ENCODE measurements around the gene NLK.

- TF ChIP-seq, protein P1, sequence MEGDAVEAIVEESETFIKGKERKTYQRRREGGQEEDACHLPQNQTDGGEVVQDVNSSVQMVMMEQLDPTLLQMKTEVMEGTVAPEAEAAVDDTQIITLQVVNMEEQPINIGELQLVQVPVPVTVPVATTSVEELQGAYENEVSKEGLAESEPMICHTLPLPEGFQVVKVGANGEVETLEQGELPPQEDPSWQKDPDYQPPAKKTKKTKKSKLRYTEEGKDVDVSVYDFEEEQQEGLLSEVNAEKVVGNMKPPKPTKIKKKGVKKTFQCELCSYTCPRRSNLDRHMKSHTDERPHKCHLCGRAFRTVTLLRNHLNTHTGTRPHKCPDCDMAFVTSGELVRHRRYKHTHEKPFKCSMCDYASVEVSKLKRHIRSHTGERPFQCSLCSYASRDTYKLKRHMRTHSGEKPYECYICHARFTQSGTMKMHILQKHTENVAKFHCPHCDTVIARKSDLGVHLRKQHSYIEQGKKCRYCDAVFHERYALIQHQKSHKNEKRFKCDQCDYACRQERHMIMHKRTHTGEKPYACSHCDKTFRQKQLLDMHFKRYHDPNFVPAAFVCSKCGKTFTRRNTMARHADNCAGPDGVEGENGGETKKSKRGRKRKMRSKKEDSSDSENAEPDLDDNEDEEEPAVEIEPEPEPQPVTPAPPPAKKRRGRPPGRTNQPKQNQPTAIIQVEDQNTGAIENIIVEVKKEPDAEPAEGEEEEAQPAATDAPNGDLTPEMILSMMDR (IDR thresholded peaks at IDR 0.05; ENCODE audit: insufficient read depth, low read depth, low read length), result no peak
- no peak for TF ChIP-seq EZH2 (IDR thresholded peaks at IDR 0.05; ENCODE audit: insufficient read depth, low read length)
Observed at GRCh38 chr17:27995554-27995953, 46.9 kb upstream of the NLK start.

Data from astrocyte (in vitro differentiated cells and primary cell).